GM12878 (cell line): Measurements from ENCODE around the gene GNAL. TPM values are rescaled to one million over a fixed set of nuclear protein-coding genes. Genes with fewer than 3 reads are reported as not detected.

Experiments used
- ASH2L ChIP-seq: fragments of 300-600, 200-600 bp; sonication (generic); IDR thresholded peaks from 2 replicates; pipeline ENCODE4 v1.6.1; 2017; ENCODE audit warnings: low read depth, mild to moderate bottlenecking, borderline replicate concordance
- ATF7 ChIP-seq: fragments of 450-650 bp; IDR thresholded peaks from 2 replicates; pipeline ENCODE4 v1.6.1; 2016; ENCODE audit warnings: low read depth, mild to moderate bottlenecking
- BRCA1 ChIP-seq: IDR thresholded peaks from 2 replicates; pipeline ENCODE4 v1.6.1; 2011; ENCODE audit warnings: low read depth, low read length, improper control_type of control experiment
- CHD4 ChIP-seq: fragments of 200-600 bp; sonication (generic); IDR thresholded peaks from 2 replicates; pipeline ENCODE4 v1.6.1; 2016; ENCODE audit warnings: mild to moderate bottlenecking
- GATAD2B ChIP-seq: fragments of 450-650 bp; conservative IDR thresholded peaks from 2 replicates; pipeline ENCODE4 v1.6.1; 2017; ENCODE audit warnings: low read depth, mild to moderate bottlenecking, moderate library complexity
- HDGF ChIP-seq: fragments of 450-650 bp; IDR thresholded peaks from 2 replicates; pipeline ENCODE4 v1.6.1; 2016; ENCODE audit warnings: antibody characterized with exemption
- JUND ChIP-seq: IDR thresholded peaks from 2 replicates; pipeline ENCODE4 v1.6.1; 2012; ENCODE audit warnings: low read depth, mild to moderate bottlenecking, low read length, improper control_type of control experiment, moderate library complexity
- NFYA ChIP-seq: IDR thresholded peaks from 2 replicates; pipeline ENCODE4 v1.6.1; 2011; ENCODE audit warnings: low read depth, mild to moderate bottlenecking, low read length, improper control_type of control experiment, borderline replicate concordance
- POLR2AphosphoS2 ChIP-seq: IDR thresholded peaks from 2 replicates; pipeline ENCODE4 v1.6.1; 2011; ENCODE audit warnings: low read depth, mild to moderate bottlenecking, low read length, improper control_type of control experiment, moderate library complexity
- RCOR1 ChIP-seq: conservative IDR thresholded peaks from 2 replicates; pipeline ENCODE4 v1.6.1; 2012; ENCODE audit warnings: low read depth, low read length, improper control_type of control experiment
- RELB ChIP-seq: fragments of 450-650 bp; IDR thresholded peaks from 2 replicates; pipeline ENCODE4 v1.6.1; 2017; ENCODE audit warnings: low read depth, mild to moderate bottlenecking, moderate library complexity
- RUNX3 ChIP-seq: IDR thresholded peaks from 2 replicates; pipeline ENCODE4 v1.6.1; 2012; ENCODE audit warnings: low read length, inconsistent platforms
- SKIL ChIP-seq: fragments of 450-650 bp; IDR thresholded peaks from 2 replicates; pipeline ENCODE4 v1.6.1; 2017; ENCODE audit warnings: mild to moderate bottlenecking, low read depth, inconsistent platforms; ENCODE audit not compliant: poor library complexity, severe bottlenecking
- ZBTB40 ChIP-seq: fragments of 450-650 bp; IDR thresholded peaks from 2 replicates; pipeline ENCODE4 v1.6.1; 2016; ENCODE audit warnings: mild to moderate bottlenecking, moderate library complexity, borderline replicate concordance
- ZNF622 ChIP-seq: fragments of 450-650 bp; IDR thresholded peaks from 2 replicates; pipeline ENCODE4 v1.6.1; 2017; ENCODE audit warnings: mild to moderate bottlenecking, inconsistent platforms
- polyA plus RNA-seq, 11 experiments: library from polyadenylated mRNA; depleted of rRNA in 4 of 11; unstranded in 6 of 11; stranded (reverse) in 5 of 11; fragments of >200 nt; fragmentation: Nextera tagmentation in 4 of 11; fragmentation: Illumina TruSeq in 1 of 11; extraction: Ambion mirVana in 4 of 11; extraction: Trizol in 1 of 11; gene quantifications; 1 replicate in 1 of 11; 2 replicates in 10 of 11; pipeline versions ENCODE4 v1.2.1 to v1.2.3, GENCODE V29; 2011 to 2016; ENCODE audit warnings: inconsistent platforms in 2 of 11, missing spikeins in 2 of 11, low read depth in 1 of 11
- total RNA-seq, 4 experiments: library from RNA; depleted of rRNA in 3 of 4; stranded (reverse); fragments of >200 nt in 3 of 4; fragmentation: Illumina TruSeq in 1 of 4; extraction: Trizol in 1 of 4; gene quantifications; 2 replicates each; pipeline versions ENCODE4 v1.2.1 to v1.2.3, GENCODE V29; 2013 to 2021
- TF ChIP-seq, protein P1 (sequence below): fragments of 450-650 bp; IDR thresholded peaks from 2 replicates; pipeline ENCODE4 v1.6.1; 2017; ENCODE audit warnings: mild to moderate bottlenecking, moderate library complexity

The GNAL gene
- total and polyA plus RNA-seq, 10 of the 15 experiments (the other 5 are each of a cell fraction or from before 2014, with no cell fraction given), result 0.02 to 0.39 (median 0.05) TPM; not detected in 5

- no peak for TF ChIP-seq NFYA
- TF ChIP-seq ZNF622, result no peak
- peak; percentile 71 for TF ChIP-seq JUND
- peak; percentile 91 for TF ChIP-seq RELB
- TF ChIP-seq HDGF, result no peak
- TF ChIP-seq ZBTB40, result peak; percentile 63; the same call in 1 of the 2 replicates
- 0 out of 2 replicates have a peak, but pooled peaks have one; percentile 64 for TF ChIP-seq RCOR1
- TF ChIP-seq, protein P1, sequence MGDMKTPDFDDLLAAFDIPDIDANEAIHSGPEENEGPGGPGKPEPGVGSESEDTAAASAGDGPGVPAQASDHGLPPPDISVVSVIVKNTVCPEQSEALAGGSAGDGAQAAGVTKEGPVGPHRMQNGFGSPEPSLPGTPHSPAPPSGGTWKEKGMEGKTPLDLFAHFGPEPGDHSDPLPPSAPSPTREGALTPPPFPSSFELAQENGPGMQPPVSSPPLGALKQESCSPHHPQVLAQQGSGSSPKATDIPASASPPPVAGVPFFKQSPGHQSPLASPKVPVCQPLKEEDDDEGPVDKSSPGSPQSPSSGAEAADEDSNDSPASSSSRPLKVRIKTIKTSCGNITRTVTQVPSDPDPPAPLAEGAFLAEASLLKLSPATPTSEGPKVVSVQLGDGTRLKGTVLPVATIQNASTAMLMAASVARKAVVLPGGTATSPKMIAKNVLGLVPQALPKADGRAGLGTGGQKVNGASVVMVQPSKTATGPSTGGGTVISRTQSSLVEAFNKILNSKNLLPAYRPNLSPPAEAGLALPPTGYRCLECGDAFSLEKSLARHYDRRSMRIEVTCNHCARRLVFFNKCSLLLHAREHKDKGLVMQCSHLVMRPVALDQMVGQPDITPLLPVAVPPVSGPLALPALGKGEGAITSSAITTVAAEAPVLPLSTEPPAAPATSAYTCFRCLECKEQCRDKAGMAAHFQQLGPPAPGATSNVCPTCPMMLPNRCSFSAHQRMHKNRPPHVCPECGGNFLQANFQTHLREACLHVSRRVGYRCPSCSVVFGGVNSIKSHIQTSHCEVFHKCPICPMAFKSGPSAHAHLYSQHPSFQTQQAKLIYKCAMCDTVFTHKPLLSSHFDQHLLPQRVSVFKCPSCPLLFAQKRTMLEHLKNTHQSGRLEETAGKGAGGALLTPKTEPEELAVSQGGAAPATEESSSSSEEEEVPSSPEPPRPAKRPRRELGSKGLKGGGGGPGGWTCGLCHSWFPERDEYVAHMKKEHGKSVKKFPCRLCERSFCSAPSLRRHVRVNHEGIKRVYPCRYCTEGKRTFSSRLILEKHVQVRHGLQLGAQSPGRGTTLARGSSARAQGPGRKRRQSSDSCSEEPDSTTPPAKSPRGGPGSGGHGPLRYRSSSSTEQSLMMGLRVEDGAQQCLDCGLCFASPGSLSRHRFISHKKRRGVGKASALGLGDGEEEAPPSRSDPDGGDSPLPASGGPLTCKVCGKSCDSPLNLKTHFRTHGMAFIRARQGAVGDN, result peak; percentile 71; the same call in 1 of the 2 replicates
- peak; percentile 18; the same call in 1 of the 2 replicates for TF ChIP-seq RUNX3
- TF ChIP-seq ASH2L, result no peak
- TF ChIP-seq SKIL, result peak; percentile 8
- TF ChIP-seq POLR2AphosphoS2, result peak; percentile 32; the same call in 1 of the 2 replicates
- TF ChIP-seq BRCA1, result 0 out of 2 replicates have a peak, but pooled peaks have one; percentile 45
- TF ChIP-seq ATF7, result peak; percentile 94
- no peak for TF ChIP-seq CHD4
- 0 out of 2 replicates have a peak, but pooled peaks have one; percentile 44 for TF ChIP-seq GATAD2B
Measured at GRCh38 chr18:11851146-11851805, 162.2 kb downstream of the GNAL start, which contains the start of gene CHMP1B (continued).
